ENCODE results near the gene MAD1L1. TPM values are rescaled to one million over a fixed set of nuclear protein-coding genes. Genes with fewer than 3 reads are reported as not detected.

Gene MAD1L1
- total and polyA plus RNA-seq, 2 of the 8 experiments (the other 6 are each of a cell fraction or from before 2014, with no cell fraction given), result 40.4 to 44.6 TPM

GRCh38 chr7:2104107-2104710 is 128.5 kb downstream of the MAD1L1 start (continued):
- TF ChIP-seq HDAC2 (IDR thresholded peaks at IDR 0.05; ENCODE audit: borderline replicate concordance in 1 of 2, low read depth in 2 of 2, low read length in 2 of 2) (peak in 1 of 2 experiments; percentile 15; a peak in 1 of 4 replicates), POU5F1 (IDR thresholded peaks at IDR 0.05; ENCODE audit: low read depth, low read length) (no peak), CHD2 (IDR thresholded peaks at IDR 0.05; ENCODE audit: low read length) (no peak), CBX8 (IDR thresholded peaks at IDR 0.05; ENCODE audit: borderline replicate concordance, low read depth, low read length) (no peak), TBP (IDR thresholded peaks at IDR 0.05; ENCODE audit: low read depth, low read length) (no peak), CREB1 (IDR thresholded peaks at IDR 0.05) (peak; percentile 89), SP2 (IDR thresholded peaks at IDR 0.05; ENCODE audit: low read length) (no peak), CTBP2 (IDR thresholded peaks at IDR 0.05; ENCODE audit: borderline replicate concordance, insufficient read depth, insufficient read length, low read length) (no peak), RAD21 (IDR thresholded peaks at IDR 0.05 in 1 of 2, conservative IDR thresholded peaks at IDR 0.05 in 1 of 2; ENCODE audit: low read depth in 2 of 2, low read length in 2 of 2) (peak; percentile 43 to 56; a peak in 3 of 4 replicates), CTCF (IDR thresholded peaks at IDR 0.05; ENCODE audit: control extremely low read depth in 1 of 3, insufficient read depth in 1 of 3, low read depth in 1 of 3, low read length in 3 of 3) (peak in 2 of 3 experiments; percentile 68 to 72; a peak in 3 of 4 replicates), RXRA (IDR thresholded peaks at IDR 0.05; ENCODE audit: insufficient read depth, low read depth, low read length) (no peak), NANOG (IDR thresholded peaks at IDR 0.05; ENCODE audit: insufficient read depth, low read depth, low read length, poor library complexity, severe bottlenecking) (no peak), EZH2 (IDR thresholded peaks at IDR 0.05; ENCODE audit: low read depth, low read length, severe bottlenecking) (no peak), HDAC6 (IDR thresholded peaks at IDR 0.05; ENCODE audit: low read depth, low read length) (no peak), CEBPB (IDR thresholded peaks at IDR 0.05; ENCODE audit: low read depth, low read length) (peak; percentile 98), POLR2A (IDR thresholded peaks at IDR 0.05; ENCODE audit: control extremely low read depth in 1 of 2, low read depth in 2 of 2, low read length in 2 of 2) (no peak)
